Suppressor macrophage (primary cell): ENCODE results near the gene APPL1.
A peak's percentile ranks its signal among the peaks of the same experiment; 100 is the strongest.

Experiments
- DNase-seq, 4 experiments: peaks; one replicate each; pipeline ENCODE4 v3.0.0-alpha.2; 2020 to 2022
- total RNA-seq, 17 experiments: gene quantifications; one replicate each; lab custom pipeline; 2026; ENCODE audit warnings: mixed read lengths in 6 of 17, inconsistent platforms in 3 of 17; lab: John Stamatoyannopoulos, UW

APPL1 gene
- total RNA-seq = 86.6 to 209 (median 127) reads per million in 17 experiments

DNA sequence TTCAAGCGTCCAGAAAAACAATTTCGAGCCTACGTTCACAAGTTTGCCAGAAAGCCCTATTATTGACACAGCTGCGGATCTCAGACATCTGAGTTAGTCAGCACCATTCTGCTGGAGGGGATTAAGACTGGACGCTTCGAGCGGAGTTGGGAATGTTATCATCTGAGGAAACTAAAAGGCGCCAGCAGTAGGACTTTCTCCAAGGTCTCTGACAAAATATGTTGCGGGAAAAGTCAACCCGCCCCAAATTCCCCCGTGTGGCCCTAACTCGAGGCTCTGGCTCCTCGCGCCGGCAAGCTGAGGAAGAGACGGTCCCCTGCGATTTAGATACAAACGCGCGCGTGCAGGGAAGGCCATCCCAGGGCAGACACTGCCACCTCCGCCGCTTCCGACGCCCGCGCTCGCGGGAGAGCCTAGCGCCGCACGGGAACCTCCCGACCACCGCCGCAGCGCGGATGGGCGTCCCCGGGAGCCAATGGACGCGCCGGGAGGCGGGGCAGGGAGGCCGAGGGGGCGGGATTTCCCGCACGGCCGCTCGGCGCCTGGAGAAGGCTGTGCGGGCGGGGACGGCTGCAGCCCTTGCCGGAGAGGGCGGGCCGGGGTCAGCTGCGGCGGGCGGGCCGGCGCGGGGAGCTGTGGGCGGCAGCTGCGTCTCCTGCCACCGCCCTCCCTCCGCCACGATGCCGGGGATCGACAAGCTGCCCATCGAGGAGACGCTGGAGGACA is at the start of gene APPL1:
APPL1 (plus strand) TSS at position 526 of the 726 bp plus-strand sequence; CDS start at position 681, 155 bp downstream.
- peak; percentile 96 to 99 (median 97) for DNase-seq

- DNase-seq = no peak
These were observed 47.7 kb upstream of the APPL1 start for GRCh38 chr3:57179580-57180410.

DNA sequence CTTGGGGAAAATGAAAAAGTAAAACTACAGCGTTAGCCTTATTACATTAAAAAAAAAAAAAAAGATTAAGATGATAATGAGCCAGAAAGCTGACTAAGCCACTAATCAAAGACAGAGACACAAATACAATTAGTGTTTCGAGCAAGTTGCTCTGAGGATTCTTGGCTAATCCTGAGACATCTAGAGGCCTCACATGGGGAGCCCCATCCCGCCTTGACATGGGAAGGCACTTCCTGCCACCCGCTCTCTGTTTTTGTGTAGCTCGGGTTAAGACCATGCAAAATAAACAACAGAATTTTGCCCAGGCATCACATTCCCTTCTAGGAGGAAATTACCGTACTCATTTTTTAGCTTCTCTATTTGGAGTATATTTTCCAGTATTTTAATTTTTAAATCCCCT is 43.0 kb upstream of the APPL1 start:
- DNase-seq = no peak

DNA sequence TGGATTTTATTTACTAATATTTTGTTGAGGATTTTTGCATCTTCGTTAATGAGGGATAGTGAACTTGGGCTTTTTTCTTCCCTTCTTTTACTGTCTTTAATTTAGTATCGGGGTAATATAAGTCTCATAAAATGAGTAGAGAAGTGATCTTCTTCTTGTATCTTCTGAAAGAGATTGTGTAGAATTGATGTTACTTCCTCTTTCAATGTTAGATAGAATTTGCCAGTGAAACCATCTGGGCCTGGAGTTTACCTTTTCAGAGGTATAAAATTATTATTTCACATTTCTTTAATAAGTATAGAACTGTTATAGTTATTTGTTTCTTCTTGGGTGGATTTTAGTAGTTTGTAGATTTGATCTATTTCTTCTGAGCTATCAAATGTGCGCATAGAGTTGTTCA is 35.5 kb upstream of the APPL1 start:
- no peak for DNase-seq

GRCh38 chr3:57194641-57195040 is 32.9 kb upstream of the APPL1 start:
- no peak for DNase-seq

DNA sequence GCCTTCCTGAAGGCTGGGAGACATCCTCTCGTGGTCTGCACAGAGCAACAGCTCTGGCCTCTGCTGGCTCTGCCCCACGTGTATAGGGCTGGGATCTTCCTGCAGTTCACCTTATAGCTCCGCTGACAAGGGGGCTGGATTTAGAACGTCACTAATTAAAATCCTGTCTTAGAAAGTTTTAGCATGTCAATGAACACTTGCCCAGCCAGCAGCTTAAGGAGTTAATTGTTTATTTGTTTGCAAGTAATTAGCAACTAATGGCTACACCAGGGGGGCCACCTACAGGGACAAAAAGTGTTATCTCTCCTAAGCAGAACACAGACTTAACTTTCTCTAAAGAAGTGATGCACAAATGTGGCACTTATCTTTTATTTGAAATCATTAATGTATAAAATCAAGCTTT is 27.6 kb upstream of the APPL1 start, which contains the start of gene HESX1:
HESX1 (minus strand) TSS at position 84 of the 403 bp plus-strand sequence; CDS start at position 24, 60 bp downstream.
- DNase-seq = no peak

GRCh38 chr3:57206423-57206822 is 21.1 kb upstream of the APPL1 start:
- no peak for DNase-seq

- DNase-seq = peak in 1 of 4 experiments; percentile 20
These were observed 5.6 kb upstream of the APPL1 start for GRCh38 chr3:57221883-57222282.

DNA sequence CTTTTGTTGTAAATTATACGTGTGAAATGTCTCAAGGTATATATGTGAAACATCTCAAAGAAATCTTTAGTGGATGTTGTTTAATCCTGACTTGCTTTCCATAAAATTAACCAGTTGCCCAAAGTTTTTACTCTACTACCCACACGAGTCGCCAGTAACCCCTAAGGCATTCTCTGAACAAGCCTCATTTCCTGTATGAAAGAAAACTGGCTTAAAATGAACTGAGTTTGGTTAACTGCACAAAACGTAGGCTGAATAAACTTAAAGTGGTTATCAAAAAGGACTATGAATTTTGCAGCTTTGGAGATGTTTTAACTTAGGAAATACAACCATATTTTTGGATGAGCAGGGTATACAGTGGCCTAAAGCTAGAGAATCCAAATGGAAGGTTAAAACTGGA is 2.7 kb upstream of the APPL1 start:
- no peak for DNase-seq

DNA sequence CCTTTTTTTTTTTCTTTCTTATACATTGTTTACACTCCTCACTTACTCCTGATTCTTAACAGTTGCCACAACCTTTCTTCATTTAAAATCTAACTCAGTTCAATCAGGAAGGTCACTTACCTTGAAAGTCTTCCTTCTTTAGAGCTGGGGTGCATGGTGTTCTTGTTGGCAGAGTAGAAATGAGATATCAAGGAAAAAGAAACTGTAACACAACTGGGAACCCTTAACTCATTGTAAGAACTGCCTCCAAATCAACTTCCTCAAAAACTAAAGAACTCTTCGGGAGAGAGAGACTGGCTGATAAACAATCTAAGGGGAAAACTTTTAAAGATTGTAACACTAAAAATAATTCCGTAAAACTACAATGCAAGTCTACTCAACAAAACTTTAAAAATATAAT is 1.4 kb upstream of the APPL1 start:
- DNase-seq = peak; percentile 7 to 56 (median 26)

- peak; percentile 43 to 77 (median 56) for DNase-seq
These were observed 612 bp downstream of the APPL1 start for GRCh38 chr3:57227930-57228751.

GRCh38 chr3:57230006-57230405 is 2.5 kb downstream of the APPL1 start:
- peak in 1 of 4 experiments; percentile 5 for DNase-seq

GRCh38 chr3:57233799-57234198 is 6.3 kb downstream of the APPL1 start:
- no peak for DNase-seq

DNA sequence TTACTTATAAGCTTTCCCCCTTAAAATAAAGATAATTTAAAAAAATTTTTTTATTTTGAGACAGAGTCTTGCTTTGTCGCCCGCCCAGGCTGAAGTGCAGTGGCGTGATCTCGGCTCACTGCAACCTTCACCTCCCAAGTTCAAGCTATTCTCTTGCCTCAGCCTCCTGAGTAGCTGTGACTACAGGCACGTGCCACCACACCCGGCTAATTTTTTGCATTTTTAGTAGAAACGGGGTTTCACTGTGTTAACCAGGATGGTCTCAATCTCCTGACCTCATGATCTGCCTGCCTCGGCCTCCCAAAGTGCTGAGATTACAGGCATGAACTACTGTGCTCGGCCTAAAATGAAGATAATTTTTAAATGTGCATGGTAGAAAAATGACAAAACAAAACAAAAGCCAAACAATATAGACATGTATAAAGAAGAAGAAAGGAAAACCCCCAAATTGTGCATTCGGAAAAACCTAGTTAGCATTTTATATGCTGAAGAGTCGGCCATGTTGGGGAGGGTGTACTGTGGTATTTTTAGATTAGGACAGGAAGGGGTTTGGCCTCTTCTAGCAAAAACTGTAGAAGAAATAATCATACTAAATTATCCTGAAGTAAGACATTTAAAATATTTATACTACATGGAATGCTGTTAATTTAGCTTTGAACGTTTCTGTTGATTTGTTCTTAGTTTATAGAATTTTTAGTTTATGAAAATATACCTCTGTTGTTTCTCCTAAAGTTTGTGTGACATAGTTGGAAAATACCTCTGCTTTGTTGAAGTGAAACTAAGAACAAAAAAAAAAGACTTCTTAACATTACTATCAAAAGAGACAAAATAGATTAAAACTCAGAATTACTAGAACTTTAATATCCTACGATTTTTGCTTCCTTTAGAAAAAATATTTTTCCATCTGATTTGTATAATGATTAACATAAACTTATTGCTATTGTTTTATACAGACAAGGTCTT is 7.4 kb downstream of the APPL1 start:
- DNase-seq = peak in 2 of 4 experiments; percentile 5 to 10

DNA sequence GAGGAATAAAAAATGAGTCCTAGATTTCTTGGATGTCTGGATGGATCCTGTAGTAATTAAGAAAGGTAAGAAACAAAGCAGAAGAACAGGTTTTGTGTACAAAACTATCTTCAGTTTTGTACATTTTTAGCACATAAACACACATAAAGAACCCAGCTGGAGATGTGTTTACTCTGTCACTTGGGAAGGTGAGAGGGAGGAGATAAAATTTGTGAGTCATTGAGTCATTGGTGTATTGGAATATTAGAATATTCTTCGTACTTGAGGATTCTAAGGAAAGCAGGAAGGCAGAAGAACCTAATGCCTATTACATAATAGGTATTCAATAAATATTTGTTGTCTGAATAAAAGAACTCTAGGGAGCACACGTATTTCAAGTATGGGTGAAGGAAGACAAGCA is 17.4 kb downstream of the APPL1 start:
- no peak for DNase-seq

GRCh38 chr3:57252404-57252803 is 24.9 kb downstream of the APPL1 start:
- DNase-seq = peak in 3 of 4 experiments; percentile 28 to 43 (median 34)

GRCh38 chr3:57256844-57257243 is 29.3 kb downstream of the APPL1 start:
- no peak for DNase-seq

DNA sequence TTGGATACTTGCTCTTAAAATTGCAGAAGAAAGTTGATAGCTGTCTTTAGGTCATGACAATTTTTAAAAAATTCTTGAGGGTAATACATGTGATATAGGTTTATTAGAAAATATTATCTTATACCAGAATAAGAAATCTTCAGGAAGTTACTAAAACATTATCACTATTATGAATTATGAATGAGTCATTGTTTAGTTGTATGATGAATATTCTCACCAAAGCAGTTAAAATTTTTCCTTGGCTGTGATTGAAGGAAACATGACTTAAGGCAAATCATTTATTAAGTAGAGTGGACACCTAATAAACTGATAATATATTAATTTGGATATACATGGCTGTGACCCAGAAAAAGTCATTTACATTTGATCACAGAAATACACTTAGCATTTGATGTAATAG is 30.1 kb downstream of the APPL1 start:
- no peak for DNase-seq

- no peak for DNase-seq
These were observed 33.6 kb downstream of the APPL1 start for GRCh38 chr3:57261119-57261518.

- DNase-seq = no peak
These were observed 34.4 kb downstream of the APPL1 start for GRCh38 chr3:57261929-57262328.

DNA sequence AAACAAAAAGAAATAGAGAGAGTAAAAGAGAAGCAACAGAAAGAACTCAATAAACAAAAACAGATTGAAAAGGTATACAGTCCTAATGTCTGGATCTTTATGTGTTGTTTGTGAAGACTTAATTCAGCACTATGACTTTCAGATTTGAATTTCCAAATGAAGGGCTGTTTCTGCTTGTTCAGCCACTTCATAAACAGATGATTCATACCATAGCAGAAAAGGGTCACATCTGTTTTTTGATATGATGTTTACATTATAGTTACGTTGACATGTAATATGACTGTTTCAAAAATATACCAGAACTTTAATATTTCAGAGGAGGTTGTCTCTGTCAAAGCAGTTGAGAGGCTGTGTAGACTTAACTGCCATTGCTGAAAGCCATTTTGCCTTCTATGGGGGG is 40.9 kb downstream of the APPL1 start:
- no peak for DNase-seq
